ENCODE results near the gene CTNNBIP1. TPM values are rescaled to one million over a fixed set of nuclear protein-coding genes. Genes with fewer than 3 reads are reported as not detected.

Gene CTNNBIP1
- polyA plus RNA-seq, 1 donor (not counting 4 experiments of a cell fraction or from before 2014, with no cell fraction given), result 92.3 TPM

GRCh38 chr1:9826087-9826486 is 84.0 kb downstream of the CTNNBIP1 start:
- DNase-seq (ENCODE audit: low read depth, low spot score) (no peak), FAIRE-seq (no peak)
- peaks cover 2% of the 10 kb centered on the region for H3K9me1 ChIP-seq (ENCODE audit: control insufficient read depth, extremely low read depth, insufficient read depth, low read length)
- no peaks in the 10 kb centered on the region for H3K27me3 ChIP-seq (ENCODE audit: control insufficient read depth, extremely low read depth, insufficient read depth, low read length)
- H3K9me3 ChIP-seq (ENCODE audit: control insufficient read depth, low read depth, low read length), result no peaks in the 10 kb centered on the region
- H3K9ac ChIP-seq (ENCODE audit: control insufficient read depth, extremely low read depth, insufficient read depth, low read length), result peak overlapping the region; percentile 11
- H4K20me1 ChIP-seq (ENCODE audit: control insufficient read depth, extremely low read depth, insufficient read depth, low read length), result peaks cover 8% of the 10 kb centered on the region
- peaks cover 35% of the 10 kb centered on the region for H3K79me2 ChIP-seq (ENCODE audit: control insufficient read depth, insufficient read depth, low read length)
- no peak overlapping the region for H2AFZ ChIP-seq (ENCODE audit: control insufficient read depth, low read length)
- H3K27ac ChIP-seq (ENCODE audit: control insufficient read depth, insufficient read depth, low read length), result peak overlapping the region; percentile 80
- H3K4me1 ChIP-seq (ENCODE audit: control insufficient read depth, extremely low read depth, insufficient read depth, low read length), result peaks cover 53% of the 10 kb centered on the region
- H3K36me3 ChIP-seq (ENCODE audit: control insufficient read depth in 2 of 2, extremely low read depth in 1 of 2, insufficient read depth in 2 of 2, low read length in 2 of 2), result peaks cover 1 to 3% of the 10 kb centered on the region in 2 experiments
- dilution Hi-C loops (cut with MboI; ENCODE audit: extremely low pct_ligation_motif_present, low sequenced_read_pairs), result no loop called here
- H3K4me3 ChIP-seq (ENCODE audit: control insufficient read depth in 2 of 3, extremely low read depth in 1 of 3, insufficient read depth in 2 of 3, low read depth in 1 of 3, low read length in 3 of 3), result peak overlapping the region in 1 of 3 experiments; percentile 62
- TF ChIP-seq, protein P1, sequence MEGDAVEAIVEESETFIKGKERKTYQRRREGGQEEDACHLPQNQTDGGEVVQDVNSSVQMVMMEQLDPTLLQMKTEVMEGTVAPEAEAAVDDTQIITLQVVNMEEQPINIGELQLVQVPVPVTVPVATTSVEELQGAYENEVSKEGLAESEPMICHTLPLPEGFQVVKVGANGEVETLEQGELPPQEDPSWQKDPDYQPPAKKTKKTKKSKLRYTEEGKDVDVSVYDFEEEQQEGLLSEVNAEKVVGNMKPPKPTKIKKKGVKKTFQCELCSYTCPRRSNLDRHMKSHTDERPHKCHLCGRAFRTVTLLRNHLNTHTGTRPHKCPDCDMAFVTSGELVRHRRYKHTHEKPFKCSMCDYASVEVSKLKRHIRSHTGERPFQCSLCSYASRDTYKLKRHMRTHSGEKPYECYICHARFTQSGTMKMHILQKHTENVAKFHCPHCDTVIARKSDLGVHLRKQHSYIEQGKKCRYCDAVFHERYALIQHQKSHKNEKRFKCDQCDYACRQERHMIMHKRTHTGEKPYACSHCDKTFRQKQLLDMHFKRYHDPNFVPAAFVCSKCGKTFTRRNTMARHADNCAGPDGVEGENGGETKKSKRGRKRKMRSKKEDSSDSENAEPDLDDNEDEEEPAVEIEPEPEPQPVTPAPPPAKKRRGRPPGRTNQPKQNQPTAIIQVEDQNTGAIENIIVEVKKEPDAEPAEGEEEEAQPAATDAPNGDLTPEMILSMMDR (optimal IDR thresholded peaks at IDR 0.05 in 1 of 3, IDR thresholded peaks at IDR 0.05 in 1 of 3, conservative IDR thresholded peaks at IDR 0.05 in 1 of 3; ENCODE audit: extremely low read depth in 1 of 3, insufficient read depth in 2 of 3, low read length in 3 of 3), result no peak
- no peak for TF ChIP-seq EZH2 (IDR thresholded peaks at IDR 0.05; ENCODE audit: low read length)
- H3K4me2 ChIP-seq (ENCODE audit: control insufficient read depth, extremely low read depth, insufficient read depth, low read depth, low read length), result peak overlapping the region; percentile 82

- H3K9me3 ChIP-seq (ENCODE audit: control insufficient read depth, low read depth, low read length), result no peaks in the 10 kb centered on the region
- no peak overlapping the region for H2AFZ ChIP-seq (ENCODE audit: control insufficient read depth, low read length)
- TF ChIP-seq, protein P1 (optimal IDR thresholded peaks at IDR 0.05 in 1 of 3, IDR thresholded peaks at IDR 0.05 in 1 of 3, conservative IDR thresholded peaks at IDR 0.05 in 1 of 3; ENCODE audit: extremely low read depth in 1 of 3, insufficient read depth in 2 of 3, low read length in 3 of 3), result peak in 2 of 3 experiments; percentile 10 to 21
- no peak for TF ChIP-seq EZH2 (IDR thresholded peaks at IDR 0.05; ENCODE audit: low read length)
- H3K9ac ChIP-seq (ENCODE audit: control insufficient read depth, extremely low read depth, insufficient read depth, low read length), result peak overlapping the region; percentile 69
- dilution Hi-C loops (cut with MboI; ENCODE audit: extremely low pct_ligation_motif_present, low sequenced_read_pairs), result no loop called here
- H3K4me2 ChIP-seq (ENCODE audit: control insufficient read depth, extremely low read depth, insufficient read depth, low read depth, low read length), result peak overlapping the region; percentile 82
- peak overlapping the region in 1 of 3 experiments; percentile 62 for H3K4me3 ChIP-seq (ENCODE audit: control insufficient read depth in 2 of 3, extremely low read depth in 1 of 3, insufficient read depth in 2 of 3, low read depth in 1 of 3, low read length in 3 of 3)
- no peaks in the 10 kb centered on the region for H3K27me3 ChIP-seq (ENCODE audit: control insufficient read depth, extremely low read depth, insufficient read depth, low read length)
- DNase-seq (ENCODE audit: low read depth, low spot score) (peak; percentile 99), FAIRE-seq (peak; percentile 97)
- H3K36me3 ChIP-seq (ENCODE audit: control insufficient read depth in 2 of 2, extremely low read depth in 1 of 2, insufficient read depth in 2 of 2, low read length in 2 of 2), result peaks cover 0 to 1% of the 10 kb centered on the region in 2 experiments
- peaks cover 38% of the 10 kb centered on the region for H3K79me2 ChIP-seq (ENCODE audit: control insufficient read depth, insufficient read depth, low read length)
- peak overlapping the region; percentile 80 for H3K27ac ChIP-seq (ENCODE audit: control insufficient read depth, insufficient read depth, low read length)
- H3K4me1 ChIP-seq (ENCODE audit: control insufficient read depth, extremely low read depth, insufficient read depth, low read length), result peaks cover 48% of the 10 kb centered on the region
- H4K20me1 ChIP-seq (ENCODE audit: control insufficient read depth, extremely low read depth, insufficient read depth, low read length), result peaks cover 8% of the 10 kb centered on the region
- H3K9me1 ChIP-seq (ENCODE audit: control insufficient read depth, extremely low read depth, insufficient read depth, low read length), result peaks cover 2% of the 10 kb centered on the region
Observed at GRCh38 chr1:9825093-9826074, 84.7 kb downstream of the CTNNBIP1 start.

Measured in keratinocyte (primary cell).